Lower leg skin (tissue), 3 donors: Measurements from ENCODE around the gene SLC9A7.

Source experiments
- CTCF ChIP-seq, 3 donors: fragments of 450-650 bp; IDR thresholded peaks; one replicate each; pipeline ENCODE4 v1.5.1; 2016; ENCODE audit warnings: antibody characterized with exemption in 3 of 3, mild to moderate bottlenecking in 3 of 3, moderate library complexity in 2 of 3
- POLR2A ChIP-seq, 2 donors: fragments of 450-650 bp; IDR thresholded peaks; one replicate each; pipeline ENCODE4 v1.6.1; 2016 to 2017; ENCODE audit warnings: antibody characterized with exemption in 2 of 2, mild to moderate bottlenecking in 1 of 2, moderate library complexity in 1 of 2

- no peak for TF ChIP-seq CTCF (IDR thresholded peaks at IDR 0.05)
- TF ChIP-seq POLR2A (IDR thresholded peaks at IDR 0.05), result no peak
Observed at GRCh38 chrX:46678232-46678631, 80.7 kb downstream of the SLC9A7 start.
